Activated gamma-delta T cell (primary cell): ENCODE data around the gene DUSP8.
"Not testable (repeated sequence)": the region's sequence is repeated elsewhere in the genome, so short reads cannot be mapped to it uniquely, and the experiment has no call there.

ENCODE experiments used
- DNase-seq: peaks from one replicate; lab custom pipeline; 2025; lab: John Stamatoyannopoulos, UW
- total RNA-seq, 2 donors: gene quantifications; one replicate each; lab custom pipeline; 2026; lab: John Stamatoyannopoulos, UW

Gene DUSP8
- total RNA-seq = 5.4 to 11.1 reads per million in 2 donors

GRCh38 chr11:1572197-1573076 lies at the start of gene DUSP8:
Gene DUSP8 (minus strand): TSS chr11:1572271. CDS start chr11:1565826, 6,445 bp downstream.
- peak; percentile 96 for DNase-seq

DNA sequence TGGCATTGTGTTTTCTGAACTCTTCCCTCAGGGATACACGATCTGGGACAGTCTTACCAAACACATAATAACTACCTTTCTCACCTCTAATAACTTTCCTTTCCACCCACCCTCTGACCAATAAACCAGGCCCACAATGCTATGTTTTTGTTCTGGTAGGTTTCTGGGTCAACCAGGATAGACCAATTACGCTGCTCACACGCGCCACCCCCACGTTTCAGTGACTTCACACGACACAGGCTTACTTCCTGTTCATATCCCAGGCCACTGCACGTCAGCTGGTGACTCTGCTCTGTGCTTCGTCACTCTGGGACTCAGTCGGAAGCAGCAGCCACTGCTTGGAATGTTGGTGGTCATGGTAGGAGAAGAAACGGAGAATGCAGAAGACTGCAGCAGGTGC lies 47.4 kb upstream of the DUSP8 start:
- no peak for DNase-seq

GRCh38 chr11:1618231-1618630 lies 46.2 kb upstream of the DUSP8 start:
- no peak for DNase-seq

GRCh38 chr11:1608363-1608762 lies 36.3 kb upstream of the DUSP8 start, which contains the start of gene KRTAP5-3:
Gene KRTAP5-3 (minus strand): TSS chr11:1608463. CDS start chr11:1608385, 78 bp downstream.
- no peak for DNase-seq

DNA sequence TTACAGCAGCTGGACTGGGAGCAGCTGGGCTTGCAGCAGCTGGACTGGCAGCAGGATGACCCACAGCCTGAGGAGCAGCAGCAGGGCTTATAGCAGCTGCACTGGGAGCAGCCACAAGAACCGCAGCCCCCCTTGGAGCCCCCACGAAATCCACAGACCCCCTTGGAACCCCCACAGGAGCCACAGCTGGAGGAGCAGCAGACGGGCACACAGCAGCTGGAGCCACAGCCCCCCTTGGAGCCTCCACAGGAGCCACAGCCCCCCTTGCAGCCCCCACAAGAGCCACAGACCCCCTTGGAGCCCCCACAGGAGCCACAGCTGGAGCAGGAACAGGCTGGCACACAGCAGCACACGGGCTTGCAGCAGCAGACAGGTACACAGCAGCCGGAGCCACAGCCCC lies 35.8 kb upstream of the DUSP8 start:
- not testable (repeated sequence) for DNase-seq

GRCh38 chr11:1607156-1607845 lies 35.2 kb upstream of the DUSP8 start:
- not testable (repeated sequence) for DNase-seq

DNA sequence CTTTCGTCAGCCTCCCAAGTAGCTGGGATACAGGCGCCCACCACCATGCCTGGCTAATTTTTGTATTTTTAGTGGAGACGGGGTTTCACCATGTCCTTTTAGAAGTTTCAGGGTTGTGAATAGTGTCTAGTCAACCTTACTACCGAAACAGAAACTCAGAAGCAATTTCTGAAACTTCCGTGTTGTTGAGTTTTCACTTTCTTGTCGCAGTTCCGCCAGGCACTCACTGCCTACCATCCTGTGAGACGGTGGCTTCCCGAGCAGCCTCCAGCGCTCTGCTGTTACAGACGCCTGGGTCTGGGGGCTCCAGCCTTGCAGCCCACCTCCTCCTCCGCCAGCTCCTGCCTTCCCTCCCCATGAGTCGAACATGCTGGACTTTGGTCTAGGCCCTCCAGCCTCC lies 33.9 kb upstream of the DUSP8 start:
- DNase-seq = not testable (repeated sequence)

DNA sequence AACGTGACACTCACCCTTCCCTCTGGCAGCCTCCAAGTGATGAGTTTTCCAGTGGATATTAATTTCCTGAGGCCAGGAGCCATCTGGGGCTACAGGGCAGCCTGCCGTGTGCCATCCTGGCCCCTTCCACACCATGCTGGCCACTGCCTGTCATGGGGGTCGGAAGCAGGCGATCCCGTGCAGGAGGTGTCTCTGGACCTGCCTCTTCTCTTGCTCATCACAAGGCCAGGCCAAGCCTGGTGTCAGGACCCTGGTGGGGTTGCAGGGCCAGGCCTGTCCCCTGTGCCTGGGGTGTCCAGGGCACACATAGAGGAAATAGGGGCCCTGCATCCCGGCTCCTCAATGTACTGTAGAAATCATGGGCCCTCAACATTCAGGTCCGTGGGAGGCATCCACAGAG lies 32.6 kb upstream of the DUSP8 start:
- no peak for DNase-seq

DNA sequence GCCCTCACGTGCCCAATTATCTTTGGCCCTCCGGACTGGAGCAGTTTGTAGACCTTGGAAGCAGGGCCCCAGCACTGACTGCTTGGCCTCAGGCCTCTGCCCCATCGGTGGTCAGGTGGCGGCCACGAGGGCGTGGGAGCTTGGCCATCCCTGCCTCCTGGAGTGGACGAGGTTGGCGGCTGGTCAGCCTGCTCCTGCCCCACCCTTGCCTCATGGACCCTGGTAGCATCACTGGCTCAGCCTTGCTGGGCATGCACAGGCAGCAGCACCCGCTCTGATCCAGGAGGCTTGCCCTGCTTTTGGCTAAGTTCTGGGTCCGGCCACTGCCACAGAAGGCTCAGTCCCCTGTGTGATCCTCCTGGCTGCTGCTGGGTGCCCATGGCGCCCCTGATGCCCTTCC lies 32.1 kb upstream of the DUSP8 start:
- no peak for DNase-seq

DNA sequence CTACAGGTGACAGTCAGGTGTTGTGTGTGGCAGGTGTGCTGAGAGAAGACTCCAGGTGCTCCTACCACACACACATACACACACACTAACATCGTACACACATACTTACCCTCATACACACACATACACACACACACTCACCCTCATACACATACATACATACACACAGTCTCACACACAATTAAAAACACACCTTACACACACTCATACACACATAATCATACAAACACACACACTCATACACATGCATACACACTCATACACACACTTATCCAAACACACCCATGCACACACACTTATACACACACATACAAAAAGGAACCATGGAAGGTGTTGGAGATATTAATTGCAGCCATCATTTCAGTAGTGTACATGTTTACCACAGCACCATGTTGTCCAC lies 31.6 kb upstream of the DUSP8 start:
- DNase-seq = no peak

DNA sequence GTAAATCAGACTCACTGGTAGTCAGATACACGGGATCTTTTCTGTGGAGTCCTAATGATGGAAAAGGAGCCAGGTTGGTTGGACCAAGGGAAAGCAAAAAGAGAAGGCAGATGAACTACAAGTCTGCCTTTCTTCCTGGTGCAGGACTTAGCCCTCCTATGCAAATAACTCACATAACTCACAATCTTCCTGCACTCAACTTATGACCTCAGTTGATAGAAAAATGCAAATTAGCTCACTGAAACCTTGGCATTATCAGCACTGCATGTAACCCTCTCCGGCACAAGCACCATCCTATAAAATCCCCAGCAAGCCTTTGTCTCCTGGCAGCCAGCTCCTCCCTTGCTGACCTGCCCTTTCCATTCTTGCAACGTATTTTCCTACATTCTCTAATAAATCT lies 29.6 kb upstream of the DUSP8 start:
- not testable (repeated sequence) for DNase-seq

GRCh38 chr11:1600626-1601025 lies 28.6 kb upstream of the DUSP8 start:
- DNase-seq = no peak

DNA sequence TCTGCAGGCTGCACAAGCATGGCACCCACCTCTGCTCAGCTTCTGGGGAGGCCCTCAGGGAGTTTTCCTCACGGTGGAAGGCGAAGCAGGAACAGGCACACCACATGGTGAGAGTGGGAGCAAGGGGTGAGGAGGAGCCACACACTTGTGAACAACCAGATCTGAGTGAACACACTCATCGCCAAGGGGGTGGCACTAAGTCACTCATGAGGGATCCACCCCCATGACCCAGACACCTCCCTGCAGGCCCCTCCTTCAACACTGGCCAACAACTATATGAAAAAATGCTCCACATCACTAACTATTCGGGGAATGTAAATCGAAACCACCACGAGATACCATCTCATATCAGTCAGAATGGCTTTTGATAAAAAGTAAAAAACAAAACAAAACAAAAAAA lies 26.7 kb upstream of the DUSP8 start:
- DNase-seq = no peak

GRCh38 chr11:1598406-1598805 lies 26.3 kb upstream of the DUSP8 start:
- DNase-seq = not testable (repeated sequence)

DNA sequence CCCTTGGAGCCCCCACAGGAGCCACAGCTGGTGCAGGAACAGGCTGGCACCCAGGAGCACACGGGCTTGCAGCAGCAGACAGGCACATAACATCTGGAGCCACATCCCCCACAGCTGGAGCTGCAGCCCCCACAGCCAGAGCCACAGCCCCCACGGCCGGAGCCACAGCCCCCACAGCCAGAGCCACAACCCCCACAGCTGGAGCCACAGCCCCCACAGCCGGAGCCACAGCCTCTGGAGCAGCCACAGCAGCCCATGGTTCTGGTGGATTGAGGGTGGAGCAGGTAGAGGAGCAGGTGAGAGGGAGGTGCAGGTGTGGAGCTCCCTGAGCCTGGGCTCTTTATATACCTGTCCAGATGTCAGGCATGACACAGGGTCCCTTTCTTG lies 25.9 kb upstream of the DUSP8 start, which contains the start of gene KRTAP5-2:
Gene KRTAP5-2 (minus strand): TSS at position 301 of the 387 bp plus-strand sequence. CDS start 44 bp downstream, at position 257.
- no peak for DNase-seq

DNA sequence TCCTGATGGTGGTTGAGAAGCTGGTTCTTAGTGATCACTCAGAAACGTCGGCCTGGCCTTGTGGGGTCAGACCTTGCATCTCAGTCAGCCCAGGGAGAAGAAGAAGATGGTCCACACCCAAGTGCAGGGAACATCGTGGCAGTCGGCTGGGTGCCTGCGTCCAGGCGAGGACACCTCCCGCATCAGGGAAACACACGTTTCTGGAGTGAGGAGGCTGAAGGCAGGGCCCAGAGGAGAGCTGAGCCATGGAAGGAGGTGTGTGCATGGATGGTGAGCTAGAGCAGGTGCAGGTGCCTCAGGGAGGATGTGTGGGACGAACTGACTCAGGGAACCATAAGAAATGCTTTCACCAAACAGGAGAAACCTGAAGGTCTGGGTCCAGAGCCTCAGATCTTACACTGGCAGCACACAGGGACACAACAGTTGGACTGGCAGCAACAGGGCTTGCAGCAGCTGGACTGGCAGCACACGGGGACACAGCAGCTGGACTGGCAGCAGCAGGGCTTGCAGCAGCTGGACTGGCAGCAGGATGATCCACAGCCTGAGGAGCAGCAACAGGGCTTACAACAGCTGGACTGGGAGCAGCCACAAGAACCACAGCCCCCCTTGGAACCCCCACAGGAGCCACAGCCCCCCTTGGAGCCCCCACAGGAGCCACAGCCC lies 25.4 kb upstream of the DUSP8 start:
- DNase-seq = no peak

DNA sequence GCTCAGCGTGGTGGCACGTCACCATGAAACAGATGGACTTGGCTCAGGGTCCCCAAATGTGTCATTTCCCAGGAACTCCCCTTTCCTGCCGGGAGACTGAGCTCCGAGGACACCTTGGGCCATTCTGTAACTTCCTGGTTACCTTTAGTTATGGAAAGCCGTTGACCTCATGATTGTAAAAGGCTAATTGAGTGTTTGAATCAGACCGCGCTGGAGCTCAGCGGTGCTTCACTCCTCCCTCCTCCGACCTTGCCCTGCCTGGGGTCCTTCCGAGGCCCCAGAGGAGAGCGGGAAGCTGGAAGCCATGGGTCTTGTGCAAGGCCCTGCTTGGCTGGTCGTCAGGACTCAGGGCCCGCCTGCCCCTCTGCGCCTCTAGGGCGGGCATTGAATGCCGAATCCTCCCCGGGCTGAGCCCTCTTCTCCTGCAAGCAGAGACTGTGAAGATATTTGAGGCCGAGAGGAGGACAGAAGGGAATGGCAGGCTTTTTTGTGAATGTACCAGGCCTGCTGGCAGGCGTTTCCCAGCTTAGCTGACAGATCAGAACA lies 24.6 kb upstream of the DUSP8 start:
- DNase-seq = not testable (repeated sequence)

GRCh38 chr11:1595994-1596575 lies 24.0 kb upstream of the DUSP8 start:
- DNase-seq = not testable (repeated sequence)

- DNase-seq = no peak
Measured at GRCh38 chr11:1592628-1593027, 20.6 kb upstream of the DUSP8 start.

DNA sequence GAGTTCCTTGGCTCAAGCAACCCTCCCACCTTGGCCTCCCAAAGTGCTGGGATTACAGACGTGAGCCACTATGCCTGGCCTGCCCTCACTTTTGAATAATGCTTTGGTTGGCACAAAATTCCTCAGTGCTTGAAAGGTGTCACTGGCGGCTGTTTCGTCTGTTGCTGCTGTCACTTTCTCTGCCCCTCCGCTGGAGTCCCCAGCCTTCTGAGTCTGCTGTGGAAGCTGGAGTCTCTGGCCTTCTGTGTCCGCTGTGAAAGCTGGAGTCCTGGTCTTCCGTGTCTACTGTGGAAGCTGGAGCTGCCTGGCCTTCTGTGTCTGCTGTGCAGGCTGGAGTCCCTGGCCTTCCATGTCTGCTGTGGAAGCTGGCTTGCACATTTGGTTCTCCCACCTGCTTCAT lies 17.9 kb upstream of the DUSP8 start:
- DNase-seq = no peak

- not testable (repeated sequence) for DNase-seq
Measured at GRCh38 chr11:1589191-1589963, 17.3 kb upstream of the DUSP8 start.
